ENCODE measurements around the gene PLCB2.

PLCB2 gene

DNA sequence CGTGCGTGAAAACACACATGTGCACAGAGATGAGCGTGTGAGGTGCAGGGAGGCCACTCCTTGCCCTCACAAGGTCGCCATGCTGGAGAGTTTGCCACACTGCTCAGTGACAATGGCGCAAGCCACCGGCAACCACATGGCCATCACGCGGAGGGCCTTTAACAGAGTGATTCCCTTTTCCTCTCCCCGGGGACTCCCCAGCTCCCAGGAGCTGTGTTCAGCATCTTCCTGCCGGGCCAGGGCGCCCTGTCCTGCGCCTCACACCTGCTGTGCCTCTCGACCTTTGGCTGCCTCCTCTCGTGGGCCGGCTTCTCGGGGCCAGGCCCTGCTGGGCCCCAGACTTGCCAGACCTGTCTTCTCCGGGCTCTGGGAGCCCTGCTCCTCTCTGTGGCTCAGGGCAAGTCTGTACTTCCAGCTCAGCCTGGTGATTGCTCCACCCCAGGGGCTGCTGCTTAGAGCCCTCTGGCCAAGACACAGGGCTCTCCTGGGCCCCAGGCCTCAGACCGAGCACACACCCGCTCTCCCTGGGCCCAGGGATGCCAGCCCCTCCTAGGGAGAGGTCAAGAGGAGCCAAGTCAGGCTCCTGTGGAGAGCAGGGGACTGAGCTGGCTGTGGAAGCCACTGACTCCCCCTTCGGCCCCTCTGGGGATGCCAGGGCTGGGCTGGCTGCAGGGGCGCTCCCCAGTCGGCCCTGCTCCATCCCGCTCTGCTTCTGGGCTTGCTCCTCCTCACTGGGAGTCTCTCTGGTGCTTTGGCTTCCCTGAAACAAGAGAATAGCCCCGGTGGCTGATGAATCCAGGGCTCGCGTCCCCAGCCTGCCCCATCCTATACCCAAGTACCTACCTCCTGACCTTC lies 27.4 kb upstream of the PLCB2 start:
- no peak overlapping the region for H3K27ac Mint-ChIP-seq
- H3K9me3 Mint-ChIP-seq: no peaks in the 10 kb centered on the region
- H3K27me3 Mint-ChIP-seq (ENCODE audit: low read depth): no peaks in the 10 kb centered on the region
- no peak overlapping the region for H3K4me3 Mint-ChIP-seq
- no peaks in the 10 kb centered on the region for H3K36me3 Mint-ChIP-seq (ENCODE audit: low read depth)
- peaks cover 14% of the 10 kb centered on the region for H3K4me1 Mint-ChIP-seq (ENCODE audit: low read depth)

DNA sequence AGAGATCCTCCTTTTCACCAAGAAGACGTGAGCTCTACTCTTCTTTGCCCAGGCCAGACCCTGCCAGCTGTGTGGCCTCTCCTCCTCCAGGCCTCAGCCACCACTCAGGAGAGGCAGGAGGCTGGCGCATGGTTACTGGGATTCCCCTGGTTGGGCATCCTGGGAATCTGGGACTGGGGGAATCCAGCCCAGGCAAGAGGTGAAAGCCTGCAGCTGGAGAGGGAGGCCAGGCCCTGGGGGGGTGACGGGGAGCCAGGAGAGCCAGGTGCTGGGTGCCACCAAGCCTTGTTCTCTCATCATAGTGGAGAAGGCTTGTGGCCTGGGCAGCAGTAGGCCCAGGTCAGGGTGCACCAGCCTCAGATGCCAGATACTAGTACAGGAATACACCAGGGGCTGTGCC lies 26.8 kb upstream of the PLCB2 start:
- Mint-ChIP-seq H3K27ac (no peak overlapping the region), H3K4me1 (ENCODE audit: low read depth) (peaks cover 16% of the 10 kb centered on the region), H3K9me3 (no peaks in the 10 kb centered on the region), H3K4me3 (no peak overlapping the region), H3K27me3 (ENCODE audit: low read depth) (no peaks in the 10 kb centered on the region), H3K36me3 (ENCODE audit: low read depth) (no peaks in the 10 kb centered on the region)

DNA sequence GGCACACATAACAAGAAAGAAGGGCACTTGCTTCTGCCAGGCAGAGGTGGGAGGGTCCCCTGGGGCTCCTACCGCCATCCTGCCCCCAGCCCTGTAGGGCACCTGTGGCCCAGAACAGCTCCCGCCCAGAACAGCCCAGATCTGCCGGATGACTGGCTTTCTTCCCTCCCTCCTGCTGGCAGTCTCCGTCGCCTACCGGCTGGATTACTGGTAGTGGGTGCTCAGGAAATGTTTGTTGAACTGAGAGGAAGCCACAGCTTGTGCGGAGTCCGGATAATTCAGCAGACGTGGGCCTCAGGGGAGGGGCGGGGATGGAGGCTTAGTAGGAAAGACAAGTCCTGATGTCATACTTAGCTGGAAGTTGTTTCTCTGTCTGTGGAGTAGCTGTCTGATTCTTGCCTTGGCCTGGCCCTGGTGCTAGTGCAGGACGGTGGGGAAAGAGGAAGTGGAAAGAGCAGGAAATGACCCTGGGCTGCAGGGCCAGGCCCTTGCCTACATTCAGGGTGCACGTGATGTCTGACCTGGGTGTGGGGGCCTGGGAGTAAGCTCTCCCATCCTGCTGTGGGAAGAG lies 26.3 kb upstream of the PLCB2 start:
- Mint-ChIP-seq H3K27me3 (ENCODE audit: low read depth) (no peaks in the 10 kb centered on the region), H3K4me3 (peak overlapping the region; percentile 46), H3K36me3 (ENCODE audit: low read depth) (no peaks in the 10 kb centered on the region), H3K9me3 (no peaks in the 10 kb centered on the region), H3K4me1 (ENCODE audit: low read depth) (peaks cover 20% of the 10 kb centered on the region), H3K27ac (peak overlapping the region; percentile 64)

DNA sequence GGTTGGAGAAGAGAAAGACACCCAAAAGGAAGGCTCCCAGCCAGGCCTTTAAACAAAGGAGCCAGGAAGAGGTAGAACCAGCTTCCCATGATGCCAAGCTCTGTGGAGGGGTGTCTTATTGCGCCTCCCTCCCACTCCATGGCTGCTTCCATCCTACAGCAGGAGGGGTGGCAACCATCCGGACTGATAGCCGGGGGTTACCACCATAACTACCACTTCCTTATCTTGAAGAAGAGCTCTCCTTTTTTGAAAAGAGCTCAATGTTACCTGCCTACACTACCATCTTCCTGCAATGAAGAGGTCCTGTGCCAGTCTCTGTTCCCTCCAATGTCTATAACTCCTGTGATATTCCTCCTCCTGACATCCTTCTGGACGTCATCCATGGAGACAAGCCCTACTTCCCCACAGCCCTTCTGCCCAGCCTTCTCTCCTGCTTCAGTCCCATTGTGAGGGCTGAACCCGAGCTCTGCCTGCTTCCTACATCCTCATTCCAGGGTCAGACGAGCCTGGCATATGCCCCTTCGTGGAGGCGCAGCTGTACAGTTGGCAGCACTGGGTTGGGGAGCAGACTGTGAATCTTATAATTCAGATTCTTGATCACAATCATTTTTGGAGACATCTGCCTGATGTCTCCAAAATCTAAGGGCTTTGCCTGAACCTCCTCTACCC lies 24.5 kb upstream of the PLCB2 start:
- H3K36me3 Mint-ChIP-seq (ENCODE audit: low read depth): peaks cover 1% of the 10 kb centered on the region
- no peaks in the 10 kb centered on the region for H3K9me3 Mint-ChIP-seq
- H3K27ac Mint-ChIP-seq: no peak overlapping the region
- H3K4me3 Mint-ChIP-seq: no peak overlapping the region
- H3K4me1 Mint-ChIP-seq (ENCODE audit: low read depth): peaks cover 25% of the 10 kb centered on the region
- H3K27me3 Mint-ChIP-seq (ENCODE audit: low read depth): no peaks in the 10 kb centered on the region

DNA sequence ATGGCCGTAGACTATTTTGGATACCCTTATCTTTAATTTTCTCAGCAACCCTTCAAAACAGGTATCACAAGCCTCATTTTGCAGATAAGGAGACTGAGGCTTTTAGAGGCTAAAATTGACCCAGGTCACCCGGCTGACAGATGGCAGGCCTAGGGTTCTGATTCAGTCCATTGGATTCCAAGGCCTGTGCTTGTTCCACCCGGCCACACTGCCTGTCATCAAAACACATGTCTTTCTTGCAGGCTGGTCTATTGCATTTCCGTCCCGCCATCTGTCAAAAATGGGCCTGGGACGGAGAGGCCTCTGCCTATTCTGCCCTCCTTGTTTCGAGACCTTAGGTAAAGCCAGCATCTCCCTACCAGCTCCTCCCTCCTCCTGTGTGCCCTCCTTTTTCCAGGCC lies 23.9 kb upstream of the PLCB2 start:
- H3K4me1 Mint-ChIP-seq (ENCODE audit: low read depth): peaks cover 25% of the 10 kb centered on the region
- no peaks in the 10 kb centered on the region for H3K9me3 Mint-ChIP-seq
- no peaks in the 10 kb centered on the region for H3K27me3 Mint-ChIP-seq (ENCODE audit: low read depth)
- H3K4me3 Mint-ChIP-seq: no peak overlapping the region
- no peak overlapping the region for H3K27ac Mint-ChIP-seq
- peaks cover 2% of the 10 kb centered on the region for H3K36me3 Mint-ChIP-seq (ENCODE audit: low read depth)

DNA sequence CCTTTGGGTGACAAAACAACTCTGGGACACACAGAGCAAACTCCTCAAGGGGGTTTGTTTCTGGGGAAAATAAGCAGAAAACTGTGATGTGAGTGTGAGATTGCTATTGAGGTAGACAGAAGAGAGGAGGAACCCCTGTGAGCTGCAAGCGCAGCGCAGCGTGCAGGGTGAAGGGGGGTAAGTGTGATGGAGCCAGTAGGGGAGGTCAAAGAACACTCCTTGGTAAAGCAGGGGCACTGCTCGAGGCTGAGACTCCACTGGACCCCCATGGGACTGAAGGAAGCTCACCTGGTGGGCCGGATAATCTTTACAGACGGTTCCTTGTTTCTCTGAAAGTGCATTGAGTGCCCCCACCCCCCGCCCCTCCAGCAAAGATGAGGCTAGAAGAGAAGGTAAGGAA lies 23.3 kb upstream of the PLCB2 start:
- Mint-ChIP-seq H3K9me3 (no peaks in the 10 kb centered on the region), H3K36me3 (ENCODE audit: low read depth) (peaks cover 4% of the 10 kb centered on the region), H3K27ac (no peak overlapping the region), H3K4me1 (ENCODE audit: low read depth) (peaks cover 25% of the 10 kb centered on the region), H3K27me3 (ENCODE audit: low read depth) (peaks cover under 1% of the 10 kb centered on the region), H3K4me3 (no peak overlapping the region)

DNA sequence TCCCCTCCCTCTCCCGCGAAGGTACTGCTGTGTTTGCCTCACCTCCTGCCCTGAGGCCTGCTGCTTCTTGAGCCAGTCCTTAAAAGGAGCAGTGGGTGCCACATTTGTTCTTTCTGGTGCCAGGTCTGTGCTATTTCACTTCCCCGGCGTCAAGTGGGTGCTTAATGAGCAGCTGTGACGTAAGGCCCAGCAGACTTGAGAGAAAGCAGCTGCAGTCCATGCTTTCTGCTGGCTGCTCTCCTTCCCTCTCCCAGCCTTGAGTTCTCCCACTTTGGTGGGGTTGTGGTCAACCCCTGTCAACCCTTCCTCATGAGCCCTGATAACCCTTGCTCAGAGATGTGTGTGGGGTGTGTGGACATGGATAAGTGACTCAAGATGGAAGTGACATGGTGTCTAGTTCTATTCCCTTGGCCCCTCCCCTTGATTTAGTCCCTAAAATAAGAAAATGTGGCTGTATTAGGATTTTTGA lies 22.7 kb upstream of the PLCB2 start:
- no peak overlapping the region for H3K27ac Mint-ChIP-seq
- no peaks in the 10 kb centered on the region for H3K9me3 Mint-ChIP-seq
- H3K27me3 Mint-ChIP-seq (ENCODE audit: low read depth): peaks cover 3% of the 10 kb centered on the region
- peaks cover 6% of the 10 kb centered on the region for H3K36me3 Mint-ChIP-seq (ENCODE audit: low read depth)
- H3K4me1 Mint-ChIP-seq (ENCODE audit: low read depth): peaks cover 25% of the 10 kb centered on the region
- H3K4me3 Mint-ChIP-seq: no peak overlapping the region

DNA sequence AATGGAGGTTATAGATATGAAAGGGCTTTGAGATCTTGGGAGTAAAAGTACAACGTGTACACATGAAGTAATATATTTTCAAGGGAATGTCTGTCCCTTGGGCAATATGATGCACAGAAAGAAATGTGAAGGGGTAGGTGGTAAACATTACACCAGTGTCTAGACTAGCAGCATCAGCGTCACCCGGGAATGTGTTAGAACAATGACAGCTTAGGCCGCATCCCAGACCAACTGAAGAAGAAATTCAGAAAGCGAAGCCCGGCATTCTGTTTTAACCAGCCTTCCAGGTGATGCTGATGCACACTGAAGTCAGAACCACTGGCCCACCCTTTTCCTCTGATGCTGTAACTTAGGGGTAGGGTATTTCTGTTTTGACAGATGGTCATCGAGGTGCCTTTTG lies 22.1 kb upstream of the PLCB2 start:
- Mint-ChIP-seq H3K36me3 (ENCODE audit: low read depth) (peaks cover 6% of the 10 kb centered on the region), H3K4me1 (ENCODE audit: low read depth) (peaks cover 30% of the 10 kb centered on the region), H3K4me3 (no peak overlapping the region), H3K27me3 (ENCODE audit: low read depth) (peaks cover 6% of the 10 kb centered on the region), H3K9me3 (no peaks in the 10 kb centered on the region), H3K27ac (no peak overlapping the region)

DNA sequence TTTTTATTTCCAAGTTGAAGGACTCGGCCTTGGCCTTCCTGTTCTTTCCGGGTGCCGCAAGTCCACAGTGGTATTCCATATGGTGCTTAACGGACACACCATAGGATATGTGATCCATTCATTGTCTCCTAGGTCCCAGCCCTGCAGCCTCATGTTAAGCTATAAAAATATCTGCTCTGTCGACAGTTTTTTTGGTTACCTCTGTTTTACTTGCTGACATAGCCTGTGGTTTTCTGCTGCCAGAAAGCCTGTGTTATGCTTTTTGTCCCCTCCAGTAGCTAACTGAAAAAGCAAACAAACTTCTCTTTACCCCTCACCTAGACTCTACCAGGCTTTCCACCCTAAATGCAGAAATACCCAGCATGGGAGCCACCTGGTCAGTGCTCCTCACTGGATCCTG lies 21.0 kb upstream of the PLCB2 start:
- H3K27me3 Mint-ChIP-seq (ENCODE audit: low read depth): peaks cover 6% of the 10 kb centered on the region
- H3K27ac Mint-ChIP-seq: no peak overlapping the region
- peaks cover 27% of the 10 kb centered on the region for H3K4me1 Mint-ChIP-seq (ENCODE audit: low read depth)
- no peaks in the 10 kb centered on the region for H3K9me3 Mint-ChIP-seq
- H3K4me3 Mint-ChIP-seq: no peak overlapping the region
- peaks cover 6% of the 10 kb centered on the region for H3K36me3 Mint-ChIP-seq (ENCODE audit: low read depth)

DNA sequence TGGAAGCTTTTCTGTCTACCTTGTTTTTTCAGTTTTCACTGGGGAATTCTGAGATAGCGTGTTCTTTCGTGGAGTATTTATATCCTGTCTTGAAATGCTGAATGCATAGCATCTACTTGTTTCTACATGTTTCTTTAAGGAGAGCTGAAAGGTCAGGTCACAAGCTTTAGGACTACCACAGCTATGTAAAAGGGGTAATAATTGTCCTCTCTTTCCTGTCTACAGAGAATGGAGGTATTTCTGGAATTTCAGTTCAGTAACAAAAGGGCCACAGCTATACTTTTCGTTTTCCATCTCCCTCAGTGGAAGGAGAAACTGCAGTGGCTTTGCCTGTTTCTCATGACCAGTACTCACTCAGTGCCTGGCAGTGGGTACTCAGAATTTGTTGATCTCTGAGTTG lies 20.4 kb upstream of the PLCB2 start:
- Mint-ChIP-seq H3K9me3 (no peaks in the 10 kb centered on the region), H3K27ac (no peak overlapping the region), H3K4me3 (no peak overlapping the region), H3K36me3 (ENCODE audit: low read depth) (peaks cover 6% of the 10 kb centered on the region), H3K27me3 (ENCODE audit: low read depth) (peaks cover 6% of the 10 kb centered on the region), H3K4me1 (ENCODE audit: low read depth) (peaks cover 26% of the 10 kb centered on the region)

DNA sequence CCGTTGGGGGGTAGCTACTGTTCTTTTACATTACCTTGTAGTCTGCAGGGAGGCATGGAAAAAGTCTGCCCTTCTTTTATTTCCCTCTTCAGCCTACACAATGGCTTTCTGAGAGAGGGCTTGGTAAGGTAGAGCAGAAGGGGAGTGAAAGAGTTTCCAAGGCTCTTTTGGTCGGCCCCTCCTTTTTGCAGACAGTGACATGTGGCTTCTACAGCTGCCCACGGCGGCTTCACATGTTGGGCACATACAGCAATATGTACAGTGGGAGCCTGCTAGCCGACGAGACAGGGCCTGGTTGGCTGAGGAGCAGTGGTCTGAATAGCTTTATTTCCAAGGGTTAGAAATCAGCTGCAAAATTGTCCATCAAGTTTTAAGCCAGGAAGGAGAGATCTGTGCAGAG lies 19.7 kb upstream of the PLCB2 start:
- H3K9me3 Mint-ChIP-seq: no peaks in the 10 kb centered on the region
- H3K4me1 Mint-ChIP-seq (ENCODE audit: low read depth): peaks cover 28% of the 10 kb centered on the region
- no peak overlapping the region for H3K4me3 Mint-ChIP-seq
- H3K27ac Mint-ChIP-seq: no peak overlapping the region
- H3K27me3 Mint-ChIP-seq (ENCODE audit: low read depth): peaks cover 6% of the 10 kb centered on the region
- H3K36me3 Mint-ChIP-seq (ENCODE audit: low read depth): peaks cover 6% of the 10 kb centered on the region

DNA sequence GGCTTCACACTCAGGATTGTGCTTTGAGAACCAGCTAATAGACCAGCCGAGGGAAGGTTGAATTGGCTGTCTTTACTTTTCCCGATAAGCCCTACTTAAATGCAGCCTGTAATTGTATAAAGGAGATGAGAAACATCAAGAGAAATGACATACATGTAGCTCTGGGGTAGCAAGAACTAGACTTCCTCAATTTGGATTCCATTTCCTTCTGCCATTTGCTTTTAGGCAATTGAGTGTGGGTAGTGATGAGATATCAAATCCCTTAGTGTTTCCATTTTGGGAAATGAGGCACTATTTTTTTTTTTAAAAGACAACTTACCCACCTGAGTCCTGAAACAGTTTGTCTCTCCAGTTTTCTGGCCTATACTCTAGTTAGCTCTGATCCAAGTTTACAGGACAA lies 18.0 kb upstream of the PLCB2 start:
- Mint-ChIP-seq H3K4me1 (ENCODE audit: low read depth) (peaks cover 38% of the 10 kb centered on the region), H3K36me3 (ENCODE audit: low read depth) (peaks cover 6% of the 10 kb centered on the region), H3K27ac (no peak overlapping the region), H3K9me3 (no peaks in the 10 kb centered on the region), H3K27me3 (ENCODE audit: low read depth) (peaks cover 12% of the 10 kb centered on the region), H3K4me3 (no peak overlapping the region)

DNA sequence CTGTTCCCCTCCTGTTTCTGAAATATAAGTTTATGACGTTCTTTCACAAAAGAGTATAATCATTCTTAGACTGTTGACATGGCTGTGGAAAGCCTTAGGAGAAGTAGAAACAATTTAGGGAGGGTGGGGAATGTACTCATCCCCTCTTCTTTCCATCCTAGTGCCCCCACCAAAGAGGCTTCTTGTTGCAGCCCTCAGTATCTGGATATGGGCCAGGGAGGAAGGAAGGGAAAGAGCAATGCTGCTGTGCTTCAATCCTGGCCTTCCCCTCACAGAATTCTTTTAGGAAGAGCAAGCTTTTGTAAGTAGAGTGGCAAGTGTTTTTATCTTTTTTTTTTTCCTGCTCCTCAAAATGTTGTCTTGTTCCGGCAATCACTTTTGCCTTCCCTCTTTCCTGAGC lies 17.5 kb upstream of the PLCB2 start:
- H3K4me3 Mint-ChIP-seq: peak overlapping the region; percentile 71
- peaks cover 14% of the 10 kb centered on the region for H3K27me3 Mint-ChIP-seq (ENCODE audit: low read depth)
- peaks cover 6% of the 10 kb centered on the region for H3K36me3 Mint-ChIP-seq (ENCODE audit: low read depth)
- H3K27ac Mint-ChIP-seq: no peak overlapping the region
- H3K9me3 Mint-ChIP-seq: no peaks in the 10 kb centered on the region
- H3K4me1 Mint-ChIP-seq (ENCODE audit: low read depth): peaks cover 38% of the 10 kb centered on the region

DNA sequence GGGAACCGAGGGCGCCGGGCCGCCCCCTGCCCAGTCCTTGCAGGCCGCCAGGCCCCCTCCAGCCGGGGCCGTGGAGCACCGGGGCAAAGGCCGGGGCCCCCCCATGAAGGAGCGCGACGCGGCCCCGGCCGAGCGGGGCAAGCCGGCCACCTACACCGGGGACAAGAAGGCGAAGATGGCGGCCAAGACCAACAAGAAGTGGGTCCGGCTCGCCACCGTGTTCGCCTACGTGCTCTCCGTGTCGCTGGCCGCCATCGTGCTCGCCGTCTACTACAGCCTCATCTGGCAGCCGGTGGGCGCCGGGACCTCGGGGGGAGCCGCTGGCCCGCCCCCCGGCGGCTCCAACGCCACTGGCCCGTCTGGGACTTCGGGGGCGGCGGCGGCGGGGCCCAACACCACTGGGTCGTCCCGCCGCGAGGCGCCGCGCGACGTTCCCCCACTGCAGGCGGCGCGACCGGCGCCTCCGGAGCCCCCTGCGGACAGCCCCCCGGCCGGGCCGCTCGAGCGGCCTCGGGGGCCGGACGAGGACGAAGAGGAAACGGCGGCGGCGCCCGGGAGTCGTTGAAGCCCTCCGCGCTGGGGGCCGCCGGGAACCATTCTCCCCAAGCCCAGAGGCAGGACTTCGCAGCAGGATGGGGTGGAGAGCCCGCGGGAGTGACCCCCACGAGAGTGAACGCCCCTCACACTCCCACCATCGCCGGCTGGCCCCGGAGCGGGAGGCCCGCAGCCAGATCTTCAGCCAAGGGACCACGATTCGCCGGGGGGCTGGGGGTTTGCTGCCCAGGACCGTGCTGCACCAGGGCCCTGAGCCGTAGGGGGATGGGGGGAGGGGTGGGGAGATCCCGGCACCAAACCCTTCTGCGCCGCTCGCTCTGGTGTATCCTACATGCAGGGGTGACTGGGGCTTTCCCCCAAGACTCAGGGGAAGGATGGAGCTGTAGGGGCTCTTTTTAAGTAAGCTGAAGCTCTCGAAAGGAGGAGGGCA lies 16.5 kb upstream of the PLCB2 start:
- Mint-ChIP-seq H3K9me3 (no peaks in the 10 kb centered on the region), H3K27ac (peak overlapping the region; percentile 31)

More for the DNA sequence above, 16.5 kb upstream of the PLCB2 start:
- H3K27me3 Mint-ChIP-seq (ENCODE audit: low read depth): peaks cover 20% of the 10 kb centered on the region
- H3K4me1 Mint-ChIP-seq (ENCODE audit: low read depth): peaks cover 34% of the 10 kb centered on the region
- H3K4me3 Mint-ChIP-seq: peak overlapping the region; percentile 71
- peaks cover 6% of the 10 kb centered on the region for H3K36me3 Mint-ChIP-seq (ENCODE audit: low read depth)

Measured in T-helper 1 cell treated with Interleukin-12 subunit alpha and Interleukin-12 subunit beta and Interleukin-4 antibody, amounts not matched to agents 30 μg/mL and 1 μg/mL, for 36 hours (primary cell).